ENCODE measurements around the gene PIP5K1B. TPM values are rescaled to one million over a fixed set of nuclear protein-coding genes. Genes with fewer than 3 reads are reported as not detected.

The PIP5K1B gene
- total and polyA plus RNA-seq, 2 donors (not counting 1 experiment from before 2014, with no cell fraction given): 11.8 to 24.1 TPM

DNA sequence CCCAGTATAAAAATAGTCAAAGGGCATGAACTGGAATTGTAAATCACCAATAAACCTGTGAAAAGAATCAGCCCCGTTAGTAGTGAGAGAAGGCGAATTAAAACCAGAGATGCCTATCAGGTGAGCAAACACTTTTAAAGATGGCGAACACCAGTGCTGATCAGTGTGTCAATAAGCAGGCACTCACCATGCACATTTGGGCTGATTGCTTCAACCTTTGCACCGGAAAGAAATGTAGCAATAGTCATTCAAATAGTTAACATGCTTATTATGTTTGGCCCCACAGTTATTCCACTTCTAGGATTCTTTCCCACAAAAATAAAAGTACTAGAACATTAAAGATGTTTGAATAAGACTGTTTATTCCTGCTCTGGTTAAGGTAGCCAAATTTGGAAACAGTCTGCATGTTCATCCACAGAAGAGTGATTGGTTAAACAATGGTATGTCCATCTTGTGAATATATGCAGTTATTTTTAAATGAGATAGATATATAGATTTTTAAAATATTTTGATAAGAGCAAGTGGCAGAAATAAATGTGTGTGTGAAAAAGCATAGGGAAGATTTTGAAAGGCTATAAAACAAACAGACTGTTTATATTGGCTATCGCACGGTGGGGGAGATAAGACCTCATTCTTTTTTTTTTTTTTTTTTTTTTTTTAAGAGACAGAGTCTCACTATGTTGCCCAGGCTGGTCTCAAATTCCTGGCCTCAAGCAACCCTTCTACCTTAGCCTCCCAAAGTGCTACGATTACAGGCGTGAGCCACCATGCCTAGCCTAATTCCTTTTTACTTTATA, 112.2 kb downstream of the PIP5K1B start:
- Histone ChIP-seq H3K79me2 (ENCODE audit: control insufficient read depth, insufficient read depth, low read length) (peaks cover 21% of the 10 kb centered on the region), H3K4me1 (ENCODE audit: control insufficient read depth in 2 of 2, insufficient read depth in 2 of 2, low read length in 2 of 2) (no peaks in the 10 kb centered on the region), H3K27ac (ENCODE audit: low read length in 2 of 2) (no peak overlapping the region), H3K4me2 (replicated peaks; ENCODE audit: low read depth, low read length, poor library complexity, severe bottlenecking) (no peak overlapping the region), H4K20me1 (ENCODE audit: control insufficient read depth, insufficient read depth, low read length, poor library complexity, severe bottlenecking) (no peaks in the 10 kb centered on the region), H3K27me3 (replicated peaks in 1 of 4; ENCODE audit: control extremely low read depth in 1 of 4, control insufficient read depth in 3 of 4, insufficient read depth in 4 of 4, low read length in 3 of 4) (no peaks in the 10 kb centered on the region), H3K36me3 (replicated peaks in 1 of 2; ENCODE audit: control extremely low read depth in 1 of 2, control insufficient read depth in 1 of 2, extremely low read depth in 1 of 2, insufficient read depth in 2 of 2, low read length in 1 of 2) (peaks cover 2 to 17% of the 10 kb centered on the region in 2 experiments), H3K9ac (ENCODE audit: low read length) (no peak overlapping the region), H2AFZ (ENCODE audit: insufficient read depth, low read depth, low read length, poor library complexity, severe bottlenecking) (no peak overlapping the region), H3K4me3 (ENCODE audit: control extremely low read depth in 1 of 5, extremely low read depth in 1 of 5, insufficient read depth in 1 of 5, low read depth in 2 of 5, low read length in 4 of 5) (no peak overlapping the region), H3K9me3 (ENCODE audit: control extremely low read depth in 1 of 3, control insufficient read depth in 2 of 3, insufficient read depth in 1 of 3, low read length in 2 of 3) (no peaks in the 10 kb centered on the region)
- ChIA-PET CTCF (interaction anchor here (1.0 kb wide), 1 partner anchor 10 kb away, joined by 3 read pairs; no protein-coding TSS in a partner anchor), POLR2A (no interaction called here)
- ATAC-seq (ENCODE audit: low read depth) (no peak), DNase-seq (no peak)
- no peaks in the 10 kb centered on the region for H3K9me3 Mint-ChIP-seq (ENCODE audit: insufficient read depth)
- TF ChIP-seq EZH2 (IDR thresholded peaks at IDR 0.05; ENCODE audit: borderline replicate concordance, insufficient read depth, low read depth, low read length, poor library complexity, severe bottlenecking): no peak
- TF ChIP-seq, protein P1, sequence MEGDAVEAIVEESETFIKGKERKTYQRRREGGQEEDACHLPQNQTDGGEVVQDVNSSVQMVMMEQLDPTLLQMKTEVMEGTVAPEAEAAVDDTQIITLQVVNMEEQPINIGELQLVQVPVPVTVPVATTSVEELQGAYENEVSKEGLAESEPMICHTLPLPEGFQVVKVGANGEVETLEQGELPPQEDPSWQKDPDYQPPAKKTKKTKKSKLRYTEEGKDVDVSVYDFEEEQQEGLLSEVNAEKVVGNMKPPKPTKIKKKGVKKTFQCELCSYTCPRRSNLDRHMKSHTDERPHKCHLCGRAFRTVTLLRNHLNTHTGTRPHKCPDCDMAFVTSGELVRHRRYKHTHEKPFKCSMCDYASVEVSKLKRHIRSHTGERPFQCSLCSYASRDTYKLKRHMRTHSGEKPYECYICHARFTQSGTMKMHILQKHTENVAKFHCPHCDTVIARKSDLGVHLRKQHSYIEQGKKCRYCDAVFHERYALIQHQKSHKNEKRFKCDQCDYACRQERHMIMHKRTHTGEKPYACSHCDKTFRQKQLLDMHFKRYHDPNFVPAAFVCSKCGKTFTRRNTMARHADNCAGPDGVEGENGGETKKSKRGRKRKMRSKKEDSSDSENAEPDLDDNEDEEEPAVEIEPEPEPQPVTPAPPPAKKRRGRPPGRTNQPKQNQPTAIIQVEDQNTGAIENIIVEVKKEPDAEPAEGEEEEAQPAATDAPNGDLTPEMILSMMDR (IDR thresholded peaks at IDR 0.05): no peak
- no peaks in the 10 kb centered on the region for H3K4me1 Mint-ChIP-seq
- H3K27ac Mint-ChIP-seq: no peak overlapping the region
- H3K27me3 Mint-ChIP-seq: no peaks in the 10 kb centered on the region
- 100% methylated on average over 3 of the region's 8 CpGs for WGBS (ENCODE audit: insufficient coverage)
- no peak overlapping the region for H3K4me3 Mint-ChIP-seq
- intact Hi-C loops (cut with micrococcal nuclease): no loop called here

DNA sequence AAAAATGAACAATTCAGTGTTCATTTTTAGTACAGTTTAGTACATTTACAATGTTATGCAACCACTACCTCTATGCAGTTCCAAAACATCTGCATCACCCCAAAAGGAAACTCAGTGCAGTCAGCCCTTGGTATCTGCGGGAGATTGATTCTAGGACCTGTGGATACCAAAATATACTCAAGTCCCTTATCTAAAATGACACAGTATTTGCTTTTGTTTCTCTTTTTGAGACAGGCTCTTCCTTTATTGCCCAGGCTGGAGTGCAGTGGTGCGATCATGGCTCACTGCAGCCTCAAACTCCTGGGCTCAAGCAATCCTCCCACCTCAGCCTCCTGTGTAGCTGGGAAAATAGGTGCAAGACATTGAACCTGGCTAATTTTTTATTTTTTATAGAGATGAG, 114.0 kb downstream of the PIP5K1B start:
- 100% methylated on average over 1 of the region's 2 CpGs for WGBS (ENCODE audit: insufficient coverage)
- no peaks in the 10 kb centered on the region for H4K20me1 ChIP-seq (ENCODE audit: control insufficient read depth, insufficient read depth, low read length, poor library complexity, severe bottlenecking)
- no peak overlapping the region for H3K27ac ChIP-seq (ENCODE audit: low read length in 2 of 2)
- ChIA-PET CTCF (no interaction called here), POLR2A (interaction anchor here (0.6 kb wide), 1 partner anchor 211 kb away, joined by 5 read pairs; no protein-coding TSS in a partner anchor)
- H3K4me2 ChIP-seq (replicated peaks; ENCODE audit: low read depth, low read length, poor library complexity, severe bottlenecking): no peak overlapping the region
- H3K4me1 Mint-ChIP-seq: no peaks in the 10 kb centered on the region
- H3K27me3 Mint-ChIP-seq: no peaks in the 10 kb centered on the region
- H2AFZ ChIP-seq (ENCODE audit: insufficient read depth, low read depth, low read length, poor library complexity, severe bottlenecking): no peak overlapping the region
- H3K4me3 Mint-ChIP-seq: no peak overlapping the region
- no peaks in the 10 kb centered on the region for H3K4me1 ChIP-seq (ENCODE audit: control insufficient read depth in 2 of 2, insufficient read depth in 2 of 2, low read length in 2 of 2)
- H3K79me2 ChIP-seq (ENCODE audit: control insufficient read depth, insufficient read depth, low read length): peaks cover 6% of the 10 kb centered on the region
- intact Hi-C loops (cut with micrococcal nuclease): no loop called here
- H3K27ac Mint-ChIP-seq: no peak overlapping the region
- no peak overlapping the region for H3K9ac ChIP-seq (ENCODE audit: low read length)
- no peak for TF ChIP-seq EZH2 (IDR thresholded peaks at IDR 0.05; ENCODE audit: borderline replicate concordance, insufficient read depth, low read depth, low read length, poor library complexity, severe bottlenecking)
- TF ChIP-seq, protein P1 (IDR thresholded peaks at IDR 0.05): no peak
- H3K9me3 ChIP-seq (ENCODE audit: control extremely low read depth in 1 of 3, control insufficient read depth in 2 of 3, insufficient read depth in 1 of 3, low read length in 2 of 3): no peaks in the 10 kb centered on the region
- H3K9me3 Mint-ChIP-seq (ENCODE audit: insufficient read depth): no peaks in the 10 kb centered on the region
- H3K36me3 ChIP-seq (replicated peaks in 1 of 2; ENCODE audit: control extremely low read depth in 1 of 2, control insufficient read depth in 1 of 2, extremely low read depth in 1 of 2, insufficient read depth in 2 of 2, low read length in 1 of 2): peaks cover 3 to 31% of the 10 kb centered on the region in 2 experiments
- ATAC-seq (ENCODE audit: low read depth) (no peak), DNase-seq (no peak)
- no peak overlapping the region for H3K4me3 ChIP-seq (ENCODE audit: control extremely low read depth in 1 of 5, extremely low read depth in 1 of 5, insufficient read depth in 1 of 5, low read depth in 2 of 5, low read length in 4 of 5)
- H3K27me3 ChIP-seq (replicated peaks in 1 of 4; ENCODE audit: control extremely low read depth in 1 of 4, control insufficient read depth in 3 of 4, insufficient read depth in 4 of 4, low read length in 3 of 4): no peaks in the 10 kb centered on the region

Data from B cell (primary cell).